Activated CD4-positive, CD25-positive, alpha-beta regulatory T cell treated with anti-CD3 and anti-CD28 coated beads, Interleukin-2, amount 50 U/mL, for 24 hours (primary cell): ENCODE measurements around the gene ANKRD60.

Experiments
- ATAC-seq, 2 donors: fragments of 150-1000 bp; cut with Tn5 transposase; one replicate each; pipeline ENCODE4 v1.10.0; 2021; ENCODE audit warnings: mild to moderate bottlenecking in 1 of 2, moderate library complexity in 1 of 2

Gene ANKRD60

GRCh38 chr20:58228484-58229197 lies at the start of gene ANKRD60:
TSS of gene ANKRD60 (minus strand) at chr20:58228653. CDS start at chr20:58228653, 0 bp downstream.
- peak; percentile 60 to 61 for ATAC-seq

- no peak for ATAC-seq
Observed at GRCh38 chr20:58277578-58278472, 49.4 kb upstream of the ANKRD60 start.

GRCh38 chr20:58277107-58277506 lies 48.7 kb upstream of the ANKRD60 start:
- no peak for ATAC-seq

- no peak for ATAC-seq
Observed at GRCh38 chr20:58274384-58274783, 45.9 kb upstream of the ANKRD60 start.

- ATAC-seq: peak; percentile 93 to 98
Observed at GRCh38 chr20:58271606-58272351, 43.3 kb upstream of the ANKRD60 start.

GRCh38 chr20:58268936-58269619 lies 40.6 kb upstream of the ANKRD60 start:
- no peak for ATAC-seq

GRCh38 chr20:58268421-58268821 lies 40.0 kb upstream of the ANKRD60 start:
- ATAC-seq: no peak

GRCh38 chr20:58267389-58268215 lies 39.1 kb upstream of the ANKRD60 start:
- no peak for ATAC-seq

- ATAC-seq: no peak
Observed at GRCh38 chr20:58264271-58264670, 35.8 kb upstream of the ANKRD60 start.

- ATAC-seq: no peak
Observed at GRCh38 chr20:58261660-58262059, 33.2 kb upstream of the ANKRD60 start.

- ATAC-seq: no peak
Observed at GRCh38 chr20:58260006-58260405, 31.6 kb upstream of the ANKRD60 start.

- ATAC-seq: no peak
Observed at GRCh38 chr20:58256842-58257241, 28.4 kb upstream of the ANKRD60 start.

- ATAC-seq: no peak
Observed at GRCh38 chr20:58256307-58256706, 27.9 kb upstream of the ANKRD60 start.

- no peak for ATAC-seq
Observed at GRCh38 chr20:58254890-58255289, 26.4 kb upstream of the ANKRD60 start.

- ATAC-seq: peak in 1 of 2 donors; percentile 43
Observed at GRCh38 chr20:58251979-58252591, 23.6 kb upstream of the ANKRD60 start.

GRCh38 chr20:58251348-58251978 lies 23.0 kb upstream of the ANKRD60 start:
- no peak for ATAC-seq

- ATAC-seq: no peak
Observed at GRCh38 chr20:58246346-58246745, 17.9 kb upstream of the ANKRD60 start.

GRCh38 chr20:58245931-58246330 lies 17.5 kb upstream of the ANKRD60 start:
- no peak for ATAC-seq

GRCh38 chr20:58245181-58245891 lies 16.9 kb upstream of the ANKRD60 start:
- ATAC-seq: no peak

- ATAC-seq: no peak
Observed at GRCh38 chr20:58244517-58245030, 16.1 kb upstream of the ANKRD60 start.
